Stimulated activated CD4-positive, alpha-beta T cell treated with anti-CD3 and anti-CD28 coated beads, Interleukin-12 subunit alpha, Interleukin-12 subunit beta, amount 100 ng/mL, for 24 hours (primary cell): ENCODE measurements around the gene GFOD2.

Source experiments
- DNase-seq, 2 experiments: peaks; one replicate each; pipeline ENCODE4 v3.0.0-alpha.2; 2020; ENCODE audit warnings: low read depth in 2 of 2

The GFOD2 gene

DNA sequence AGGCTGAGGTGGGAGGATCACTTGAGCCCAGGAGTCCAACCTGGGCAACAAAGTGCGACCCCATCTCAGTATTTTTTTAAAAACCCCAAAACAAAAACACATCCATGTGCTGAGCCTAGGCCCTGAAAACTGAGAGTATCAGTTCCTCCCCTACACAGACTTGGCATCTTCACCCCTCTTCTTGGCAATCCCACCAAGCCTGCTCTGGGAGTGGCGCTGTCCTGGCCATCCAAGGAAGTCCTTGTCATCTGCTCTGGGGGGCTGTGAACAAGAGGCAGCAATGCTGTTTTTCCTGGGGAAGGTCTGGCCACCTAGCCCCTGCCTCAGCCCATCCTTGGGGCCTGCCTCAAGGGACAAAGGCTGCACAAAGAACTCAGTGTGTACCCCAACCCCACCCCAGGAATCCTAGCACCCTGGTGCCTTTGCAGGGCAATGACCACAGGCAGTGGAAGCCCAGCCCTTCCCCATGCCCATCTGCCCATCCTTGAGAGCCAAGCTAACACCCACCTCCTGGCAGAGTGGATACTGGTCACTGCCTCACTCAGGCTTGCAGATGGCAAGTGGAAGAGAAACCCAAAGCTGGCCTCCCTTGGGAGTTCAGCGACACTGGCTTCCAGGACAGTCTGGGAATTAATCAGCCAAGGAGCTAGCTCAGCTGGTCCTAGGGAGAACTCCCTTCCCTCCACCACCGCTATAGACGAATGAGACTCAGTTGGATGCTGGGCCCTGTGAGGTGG is 14.8 kb upstream of the GFOD2 start:
- DNase-seq, result no peak

DNA sequence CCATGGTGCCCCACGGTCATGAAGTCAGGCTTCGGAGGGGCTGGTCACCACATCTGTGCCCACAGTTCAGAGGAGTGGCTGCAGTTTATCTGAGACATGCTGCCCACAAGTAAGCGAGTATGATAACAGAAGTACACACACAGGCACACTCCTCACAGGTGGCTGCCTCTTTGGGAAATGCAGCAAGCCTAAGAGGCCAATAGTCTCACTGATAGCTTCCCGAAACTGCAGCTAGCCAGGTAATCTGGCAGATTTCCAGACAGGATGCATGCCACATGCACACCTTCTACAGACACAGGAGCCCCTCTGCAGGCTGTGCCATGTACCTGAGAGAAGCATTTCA is 12.6 kb upstream of the GFOD2 start:
- DNase-seq, result no peak

DNA sequence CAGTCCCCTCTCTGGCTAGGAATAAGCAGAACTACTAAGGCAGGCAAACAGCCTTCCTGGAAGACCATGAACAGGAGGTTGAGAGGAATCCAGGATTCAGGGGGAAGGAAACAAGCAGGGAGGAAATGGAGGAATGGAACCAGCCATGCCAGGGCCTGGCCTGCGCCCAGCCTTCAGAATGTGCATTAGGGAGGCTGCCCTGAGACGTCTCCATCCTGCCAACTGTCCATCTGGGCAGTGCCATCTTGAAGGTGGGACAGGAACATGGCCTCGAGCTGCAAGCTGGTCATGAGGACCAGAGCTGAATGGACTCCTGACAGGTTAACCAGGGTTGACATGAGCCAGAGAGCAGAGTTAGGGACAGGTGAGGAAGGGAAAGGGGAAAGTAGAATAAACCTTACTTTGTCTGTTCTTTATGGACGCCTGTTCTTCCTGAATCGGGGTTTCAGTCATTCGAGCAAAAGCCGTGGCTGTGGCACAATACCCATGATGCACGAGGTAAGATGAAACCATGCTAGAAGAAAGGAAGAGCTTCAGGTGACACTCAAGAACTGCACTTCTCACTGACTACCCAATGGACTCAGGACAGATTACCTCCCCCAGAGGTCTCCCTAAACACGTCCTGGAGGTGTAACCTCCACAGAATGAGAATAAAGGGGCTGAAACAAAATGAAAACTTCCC is 12.1 kb upstream of the GFOD2 start:
- no peak for DNase-seq

DNA sequence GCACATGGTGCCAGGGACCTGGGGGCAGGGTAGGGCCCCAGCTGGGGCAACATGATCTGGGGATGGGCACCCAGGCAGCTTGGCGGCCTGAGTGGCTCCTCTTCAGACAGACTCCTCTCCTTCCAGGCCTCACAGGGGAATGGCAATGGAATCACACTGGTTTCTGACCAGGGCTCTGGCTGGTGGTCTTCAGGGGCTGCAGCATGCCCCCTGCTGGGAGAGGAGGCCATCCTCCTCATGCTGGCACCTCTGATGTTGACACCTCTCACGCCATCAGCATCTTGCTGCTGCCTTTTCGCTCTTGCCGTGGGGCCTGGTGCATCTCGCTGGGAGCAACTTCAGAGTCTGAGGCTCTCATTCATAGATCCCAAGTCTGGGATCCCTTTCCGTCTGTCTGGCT is 11.2 kb upstream of the GFOD2 start:
- no peak for DNase-seq

DNA sequence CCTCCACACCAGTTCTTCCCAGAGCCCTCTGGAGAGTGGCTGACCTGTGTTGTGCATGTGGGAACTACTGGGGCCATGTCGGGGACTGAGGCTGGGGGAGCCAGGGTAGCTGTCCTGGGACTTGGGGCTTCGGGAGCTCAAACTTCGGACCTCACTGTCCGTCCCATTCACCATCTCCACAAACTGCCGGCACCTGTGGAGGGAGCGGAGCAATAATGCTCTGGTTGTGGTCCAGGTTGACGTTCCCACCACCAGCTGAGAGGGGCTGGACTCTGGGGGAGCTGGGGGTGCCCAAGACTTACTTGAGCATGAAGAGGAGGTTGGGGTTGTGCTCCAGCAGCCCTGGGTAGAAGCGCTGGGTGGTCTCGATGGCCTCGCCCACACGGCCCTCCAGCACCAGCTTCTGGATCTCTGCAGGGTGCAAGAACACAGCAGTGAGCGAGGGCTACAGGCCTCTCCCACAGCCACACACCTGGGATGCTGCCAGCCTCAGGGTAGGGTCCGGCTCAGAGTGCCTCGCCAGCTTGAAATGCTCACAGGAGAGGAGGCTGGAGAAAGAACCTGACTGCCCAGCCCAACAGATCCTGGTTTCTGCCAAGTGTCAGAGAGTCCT is 10.6 kb upstream of the GFOD2 start:
- DNase-seq, result no peak

DNA sequence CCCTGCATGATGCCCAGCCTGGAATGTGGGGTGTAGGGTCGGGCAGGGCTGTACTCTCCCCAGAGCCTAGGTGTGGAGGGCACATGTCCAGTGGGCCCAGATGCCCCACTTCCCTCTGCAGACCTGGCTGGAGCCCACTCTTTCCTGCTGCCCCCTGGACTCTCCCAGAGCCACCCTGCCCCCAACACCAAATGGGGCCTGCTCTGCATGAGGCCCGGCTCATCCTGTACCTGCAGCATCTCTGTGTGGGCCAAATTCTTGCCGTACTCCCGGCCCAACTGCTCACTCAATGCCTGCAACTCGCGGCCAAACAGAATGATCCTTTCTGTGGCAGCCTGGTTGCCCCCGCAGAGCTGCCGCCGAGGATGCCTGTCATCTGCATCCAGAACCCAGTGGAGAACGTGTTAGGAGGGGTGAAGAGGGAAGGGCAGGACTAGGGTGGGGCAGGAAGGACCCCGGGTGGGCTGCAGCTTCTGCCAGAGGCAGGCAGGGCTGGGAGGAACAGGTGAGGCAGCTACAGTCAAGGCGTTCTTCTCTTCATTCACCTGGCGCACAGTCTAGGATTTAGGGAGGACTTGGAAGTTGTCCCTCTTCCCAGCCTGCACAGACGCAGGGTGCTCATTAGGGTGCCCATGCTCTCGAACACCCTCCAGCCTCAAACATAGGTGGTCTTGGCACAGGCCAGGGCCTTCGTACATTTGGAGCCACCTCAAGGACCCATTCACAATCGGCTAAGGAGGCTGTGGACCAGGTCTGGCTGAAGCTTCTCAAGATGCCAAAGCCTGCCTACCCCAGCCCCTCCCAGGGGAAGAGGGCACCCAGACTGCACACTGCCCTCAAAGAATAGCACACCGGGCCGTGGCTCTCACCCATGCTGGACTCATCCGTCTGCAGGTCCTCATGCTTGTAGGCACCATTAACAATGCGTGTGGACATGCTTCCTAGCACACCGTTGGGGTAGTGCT is 8.7 kb upstream of the GFOD2 start:
- DNase-seq, result no peak

DNA sequence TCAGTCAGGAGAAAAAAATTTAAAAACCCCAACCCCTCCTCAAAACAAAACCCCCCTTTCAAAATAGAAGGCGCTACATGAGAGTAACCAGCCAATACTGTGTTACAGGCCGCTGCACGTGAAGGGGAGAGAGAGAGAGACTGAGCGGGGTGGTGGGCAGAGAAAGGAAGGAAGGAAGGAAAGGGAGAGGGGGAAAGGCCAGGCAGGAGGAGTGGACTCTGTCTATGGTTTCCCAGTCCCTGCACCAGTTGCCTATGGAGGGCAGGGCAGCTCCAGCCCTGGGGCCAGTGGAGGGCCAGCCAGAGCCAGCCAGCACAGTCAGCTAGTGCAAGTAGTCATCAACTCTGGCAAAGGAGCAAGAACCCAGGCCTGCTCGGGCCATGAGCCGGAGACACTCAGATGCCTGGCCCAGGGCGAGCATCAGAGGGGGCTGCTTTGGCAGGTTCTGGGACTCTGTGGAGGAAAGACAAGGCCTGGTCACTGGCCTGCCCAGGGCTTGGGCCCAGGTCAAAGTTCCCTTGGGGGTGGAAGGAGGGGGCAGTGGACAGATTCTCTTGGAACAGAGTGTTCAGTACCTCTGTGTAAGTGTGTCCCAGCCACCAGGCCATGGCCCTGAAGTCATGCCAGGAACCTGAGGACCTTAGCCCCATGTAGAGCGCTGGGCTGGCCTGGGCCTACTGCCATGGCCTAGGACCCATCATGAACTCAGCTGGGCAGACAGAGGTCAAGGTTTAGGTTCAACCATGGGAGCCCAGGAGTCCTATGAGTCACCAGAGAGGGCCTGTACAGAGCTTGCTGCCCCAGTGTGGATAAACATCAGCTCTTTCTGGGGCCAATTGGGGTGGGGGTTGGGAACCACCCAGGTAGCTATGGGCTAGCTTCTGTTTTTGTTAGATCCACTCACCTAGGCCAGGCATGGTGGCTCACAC is 7.3 kb upstream of the GFOD2 start:
- no peak for DNase-seq

DNA sequence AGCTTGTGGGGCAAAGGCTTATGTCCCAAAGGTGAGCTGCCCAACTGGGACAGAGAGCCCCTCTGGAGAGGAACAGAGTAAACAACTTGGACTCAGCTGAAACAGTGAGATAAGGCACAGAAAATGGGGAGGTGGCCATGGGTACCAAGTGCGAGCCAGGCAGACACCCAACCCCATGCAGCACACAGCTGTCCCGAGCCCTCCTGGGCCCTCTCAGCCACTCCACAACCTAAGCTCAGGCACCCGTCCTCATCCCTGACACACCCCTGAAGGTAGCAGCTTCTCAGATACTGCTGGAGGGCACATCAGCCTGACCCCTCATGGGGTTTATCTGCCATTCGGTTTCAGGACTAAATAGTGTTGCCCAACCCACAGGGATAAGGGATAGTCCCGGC is 4.8 kb upstream of the GFOD2 start:
- no peak for DNase-seq

DNA sequence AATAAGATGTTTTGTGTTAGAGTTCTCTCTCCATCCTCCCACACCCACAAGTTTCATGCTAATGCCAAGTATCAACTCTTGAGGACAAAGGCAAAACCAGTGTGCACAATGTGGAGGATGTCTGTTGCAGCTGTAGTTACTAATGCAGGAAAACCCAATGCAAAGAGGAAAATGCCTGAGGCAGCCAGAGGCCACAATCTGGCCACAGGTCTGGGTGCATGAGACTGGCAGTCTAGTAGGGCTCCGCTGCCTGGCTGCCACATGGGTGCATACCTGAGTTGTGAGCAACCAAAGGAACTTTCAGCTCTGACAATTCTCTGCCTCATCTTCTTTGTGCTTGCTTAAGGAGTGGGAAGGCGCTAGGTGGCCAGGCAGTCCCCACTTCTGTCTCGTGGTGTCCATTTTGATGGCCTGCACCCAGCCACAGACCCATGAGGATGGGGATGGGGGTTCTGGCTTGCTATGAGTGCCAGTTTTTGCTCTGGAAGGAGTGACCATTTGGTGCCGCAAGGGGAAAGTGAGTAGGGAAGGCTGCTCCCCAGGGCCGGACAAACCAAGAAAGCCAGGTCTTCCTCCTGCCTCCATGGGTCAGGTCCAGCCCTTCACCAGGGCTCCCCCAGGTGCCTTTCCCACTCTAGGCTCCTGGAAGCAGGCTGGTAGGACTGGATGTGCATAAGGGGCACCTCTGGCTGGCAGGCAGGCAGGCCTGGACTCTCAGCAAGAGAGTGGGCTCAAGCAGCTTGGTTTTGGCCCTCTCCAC is 4.2 kb upstream of the GFOD2 start:
- no peak for DNase-seq

DNA sequence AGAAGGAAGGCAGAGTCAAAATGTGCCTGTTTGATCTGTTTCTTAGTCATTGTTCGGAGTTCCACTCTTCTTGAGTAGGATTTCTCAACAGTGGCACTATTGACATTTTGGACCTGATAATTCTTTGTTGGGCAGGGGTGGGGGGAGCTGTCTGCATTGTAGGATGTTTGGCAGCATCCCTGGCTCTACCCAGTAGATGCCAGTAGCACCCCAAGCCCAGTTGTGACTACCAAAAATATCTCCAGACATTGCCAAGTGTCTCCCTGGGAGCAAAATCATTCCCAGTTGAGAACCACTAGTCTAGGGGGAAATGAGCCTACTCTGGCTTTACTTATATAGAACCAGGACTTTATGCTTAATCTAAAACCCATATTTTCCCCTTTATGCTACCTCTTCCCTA is 1.1 kb upstream of the GFOD2 start:
- no peak for DNase-seq

DNA sequence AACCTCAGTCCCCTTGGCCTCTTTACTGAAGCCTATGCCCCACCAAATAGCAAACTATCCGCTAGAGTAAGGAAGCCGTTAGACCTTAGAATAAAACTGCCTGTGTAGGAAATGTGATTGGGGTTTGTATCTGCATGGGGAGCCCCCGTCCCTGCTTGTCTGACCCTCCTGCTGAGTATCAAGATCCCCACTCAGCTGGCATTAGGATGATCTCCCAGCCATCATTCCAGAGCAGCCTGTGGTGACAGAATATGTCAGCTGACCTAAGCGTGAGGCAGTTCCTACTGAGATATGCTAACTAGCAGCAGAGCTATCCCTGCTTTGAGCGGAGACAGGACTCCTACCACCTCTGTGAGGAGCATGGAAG is 645 bp upstream of the GFOD2 start:
- DNase-seq, result no peak

DNA sequence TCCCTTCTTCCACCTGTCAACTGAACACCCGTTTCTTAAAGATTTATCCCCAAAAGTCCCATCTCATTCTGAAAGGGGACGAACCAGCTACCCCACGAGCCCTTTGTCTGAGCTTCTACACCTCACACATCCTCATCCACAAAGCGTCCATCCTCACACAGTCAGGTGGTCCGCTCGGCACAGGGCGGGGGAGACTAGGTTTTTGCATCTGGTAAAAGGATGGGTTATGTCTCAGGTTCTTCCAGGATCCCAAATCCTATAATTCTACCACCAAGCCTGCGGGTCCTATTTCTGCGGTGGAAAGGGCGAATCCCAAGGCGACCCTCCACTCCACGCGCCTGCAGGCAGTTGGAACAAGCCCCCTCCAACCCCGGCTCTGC is 458 bp downstream of the GFOD2 start:
- DNase-seq, result no peak

DNA sequence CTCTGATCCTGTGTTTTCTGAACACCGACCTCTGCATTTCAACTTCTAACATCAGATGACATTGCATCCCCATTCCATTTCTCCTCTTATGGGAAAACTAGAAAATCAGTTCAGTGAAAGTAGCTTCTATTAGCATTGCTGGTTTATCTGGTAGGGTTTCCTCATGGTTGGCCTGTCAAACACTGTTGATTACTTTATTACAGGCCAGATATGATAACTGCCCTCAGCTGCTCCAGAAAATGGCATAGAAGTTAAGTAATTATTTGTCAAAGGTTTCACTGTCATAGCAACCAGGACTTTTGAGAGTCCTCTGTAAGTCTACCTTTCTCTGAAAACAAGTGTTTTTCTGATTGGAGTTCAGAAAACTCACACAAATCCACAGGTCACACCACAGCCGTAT is 3.0 kb downstream of the GFOD2 start:
- no peak for DNase-seq

DNA sequence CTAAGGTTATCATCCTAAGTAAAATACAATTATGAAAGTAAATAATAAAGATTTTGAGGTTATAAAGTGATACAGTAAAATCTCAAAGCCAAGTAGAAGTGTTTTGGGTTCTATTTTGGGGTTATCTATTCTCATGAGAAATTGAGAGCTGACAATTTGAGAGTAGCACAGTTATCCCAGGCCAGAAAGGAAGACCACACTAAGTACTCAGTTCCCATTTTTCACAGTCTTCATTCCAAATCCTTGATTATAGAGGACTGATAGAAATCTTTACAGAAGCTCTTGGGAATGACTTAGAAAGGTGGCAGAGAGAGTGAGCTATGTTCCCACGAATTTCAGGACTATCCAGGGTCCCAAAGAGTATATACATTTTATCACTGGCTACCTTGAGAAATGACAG is 4.6 kb downstream of the GFOD2 start:
- no peak for DNase-seq

DNA sequence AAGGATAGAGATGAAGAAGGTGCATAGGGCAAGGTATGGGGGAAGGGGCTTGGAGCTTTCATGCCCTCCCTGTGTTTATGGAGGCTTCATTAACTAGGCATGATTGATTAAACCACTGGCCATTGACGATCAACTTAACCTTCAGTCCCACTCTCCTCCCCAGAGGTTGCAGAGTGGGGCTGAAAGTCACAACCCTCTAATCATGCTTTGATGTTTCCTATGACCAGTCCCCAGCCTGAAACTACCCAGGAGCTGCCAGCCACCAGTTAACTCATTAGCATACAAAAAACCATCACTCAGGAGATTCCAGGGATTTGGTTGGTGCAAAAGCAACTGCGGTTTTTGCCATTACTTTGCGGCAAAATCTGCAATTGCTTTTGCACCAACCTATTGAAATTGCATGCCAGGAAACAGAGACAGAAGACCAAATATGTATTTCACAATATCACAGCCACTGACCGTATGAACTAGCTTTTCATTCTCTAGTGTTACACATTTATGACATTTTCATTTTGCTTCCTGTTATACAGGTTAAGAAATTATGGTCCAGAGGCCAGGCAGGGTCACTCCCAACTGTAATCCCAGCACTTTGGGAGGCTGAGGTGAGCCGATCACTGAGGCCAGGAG is 5.4 kb downstream of the GFOD2 start:
- DNase-seq, result no peak

DNA sequence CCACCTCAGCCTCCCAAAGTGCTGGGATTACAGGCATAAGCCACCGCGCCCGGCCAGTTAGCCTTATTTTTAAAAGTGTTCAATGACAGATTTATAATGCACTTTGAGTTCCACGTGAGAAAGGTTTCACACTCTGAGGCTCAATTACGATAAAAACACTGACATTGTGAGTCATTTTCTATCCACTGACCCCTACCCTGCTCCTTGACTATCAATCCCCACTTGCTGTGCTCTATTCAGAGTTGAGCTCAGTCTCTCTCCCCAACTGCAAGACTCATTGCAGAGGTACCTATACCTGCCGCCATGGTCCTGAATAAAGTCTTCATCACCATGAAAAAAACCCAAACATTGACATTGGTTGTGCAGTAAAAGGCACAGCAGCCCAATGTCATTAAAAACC is 8.5 kb downstream of the GFOD2 start:
- DNase-seq, result no peak

DNA sequence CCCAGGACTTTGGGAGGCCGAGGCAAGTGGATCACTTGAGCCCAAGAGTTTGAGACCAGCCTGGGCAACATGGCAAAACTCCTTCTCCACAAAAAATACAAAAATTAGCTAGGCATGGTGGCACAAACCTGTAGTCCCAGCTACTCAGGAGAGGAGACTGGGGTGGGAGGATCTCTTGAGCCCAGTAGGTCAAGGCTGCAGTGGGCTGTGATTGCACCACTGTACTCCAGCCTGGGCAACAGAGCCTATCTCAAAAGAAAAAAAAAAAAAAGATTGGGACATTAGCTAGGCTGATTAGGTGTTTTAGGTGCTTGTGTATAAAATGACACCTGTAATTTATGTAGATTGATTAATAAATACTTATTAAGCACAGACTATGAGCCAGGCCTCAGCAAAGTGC is 10.1 kb downstream of the GFOD2 start:
- no peak for DNase-seq

DNA sequence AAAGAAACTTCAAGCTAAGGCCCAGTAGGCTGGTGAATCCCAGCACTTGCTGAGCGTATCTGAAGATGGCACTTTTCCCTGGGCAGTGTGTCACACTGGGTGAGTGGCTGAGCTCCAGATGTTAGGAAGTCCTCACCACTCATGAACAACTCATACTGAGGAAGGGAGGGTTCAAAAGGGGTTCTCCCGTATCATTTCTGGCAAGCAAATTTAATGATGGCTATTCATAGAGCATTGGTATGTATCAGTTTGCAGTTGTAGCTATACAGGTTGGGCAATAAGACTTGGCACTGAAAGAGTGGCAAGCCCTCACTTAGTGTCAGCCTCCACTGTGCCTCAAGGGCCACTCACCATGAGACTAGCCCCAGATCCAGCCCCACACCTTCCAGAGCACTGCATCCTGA is 10.7 kb downstream of the GFOD2 start:
- no peak for DNase-seq

DNA sequence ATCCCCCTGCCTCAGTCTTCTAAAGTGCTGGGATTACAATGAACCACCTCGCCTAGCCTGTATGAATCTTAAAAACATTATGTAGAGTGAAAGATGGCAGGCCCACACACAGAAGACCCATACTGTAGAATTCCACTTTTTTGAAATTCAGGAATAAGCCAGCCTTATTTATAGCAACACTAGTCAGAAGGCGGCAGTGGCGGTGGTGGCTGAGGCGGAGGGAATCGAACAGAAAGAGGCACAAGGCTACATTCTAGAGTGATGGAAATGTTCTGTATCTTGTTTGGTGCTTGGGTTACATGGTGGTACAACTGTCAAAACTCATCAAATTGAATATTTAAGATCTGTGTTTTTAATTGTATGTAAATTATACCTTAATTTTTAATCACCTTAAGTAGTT is 11.3 kb downstream of the GFOD2 start:
- DNase-seq, result no peak

DNA sequence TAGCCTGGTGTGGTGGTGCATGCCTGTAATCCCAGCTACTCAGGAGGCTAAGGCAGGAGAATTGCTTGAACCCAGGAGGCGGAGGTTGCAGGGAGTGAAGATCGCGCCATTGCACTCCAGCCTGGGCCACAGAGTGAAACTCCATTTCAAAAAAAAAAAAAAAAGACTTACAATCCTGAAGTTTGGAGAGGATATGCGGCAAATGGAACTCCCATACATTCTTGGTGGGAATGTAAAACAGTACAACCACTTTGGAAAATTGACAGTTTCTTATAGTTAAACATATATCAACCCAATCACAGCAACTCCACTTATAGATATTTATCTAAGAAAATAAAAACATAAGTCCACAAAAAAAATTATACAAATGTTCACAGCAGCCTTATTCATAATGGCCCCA is 11.9 kb downstream of the GFOD2 start:
- no peak for DNase-seq
